Muscle of back (tissue), 11 donors: ENCODE data around the gene STK32B. TPM values are rescaled to one million over a fixed set of nuclear protein-coding genes. Genes with fewer than 3 reads are reported as not detected.
A peak's percentile ranks its signal among the peaks of the same experiment; 100 is the strongest.
"Not testable (repeated sequence)": the region's sequence is repeated elsewhere in the genome, so short reads cannot be mapped to it uniquely, and the experiment has no call there.

ENCODE experiments used
- DNase-seq, 3 donors: peaks; one replicate each; pipeline versions ENCODE4 v3.0.0 to v3.0.0-alpha.2; 2013
- polyA plus RNA-seq, 10 donors: library from polyadenylated mRNA; unstranded; fragments of 120-200 nt; gene quantifications; one replicate each; pipeline ENCODE4 v1.2.1, GENCODE V29; 2013; ENCODE audit not compliant: insufficient read length in 10 of 10

The STK32B gene
- polyA plus RNA-seq, 10 donors, result 5.6 to 13.3 (median 7.3) TPM

DNA sequence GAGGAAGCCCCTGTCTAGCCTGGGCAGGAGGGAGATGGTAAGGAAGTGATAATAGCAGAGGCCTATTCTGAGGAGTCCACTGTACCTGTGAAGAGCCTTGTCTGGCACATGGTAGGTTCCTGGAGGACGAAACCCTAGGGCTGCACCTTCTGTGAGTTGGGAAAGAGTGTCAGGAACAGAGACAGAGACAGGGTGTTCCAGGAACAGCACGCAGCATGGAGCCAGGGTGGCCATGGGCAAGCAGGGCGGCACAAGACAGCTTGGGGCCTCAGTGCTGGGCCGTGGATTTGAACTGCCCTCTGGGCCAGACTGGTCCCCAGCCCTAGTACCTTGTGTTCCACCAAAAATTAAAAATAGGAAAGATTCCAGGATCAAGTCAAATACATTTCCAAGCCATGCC, 384.5 kb downstream of the STK32B start:
- no peak for DNase-seq

DNA sequence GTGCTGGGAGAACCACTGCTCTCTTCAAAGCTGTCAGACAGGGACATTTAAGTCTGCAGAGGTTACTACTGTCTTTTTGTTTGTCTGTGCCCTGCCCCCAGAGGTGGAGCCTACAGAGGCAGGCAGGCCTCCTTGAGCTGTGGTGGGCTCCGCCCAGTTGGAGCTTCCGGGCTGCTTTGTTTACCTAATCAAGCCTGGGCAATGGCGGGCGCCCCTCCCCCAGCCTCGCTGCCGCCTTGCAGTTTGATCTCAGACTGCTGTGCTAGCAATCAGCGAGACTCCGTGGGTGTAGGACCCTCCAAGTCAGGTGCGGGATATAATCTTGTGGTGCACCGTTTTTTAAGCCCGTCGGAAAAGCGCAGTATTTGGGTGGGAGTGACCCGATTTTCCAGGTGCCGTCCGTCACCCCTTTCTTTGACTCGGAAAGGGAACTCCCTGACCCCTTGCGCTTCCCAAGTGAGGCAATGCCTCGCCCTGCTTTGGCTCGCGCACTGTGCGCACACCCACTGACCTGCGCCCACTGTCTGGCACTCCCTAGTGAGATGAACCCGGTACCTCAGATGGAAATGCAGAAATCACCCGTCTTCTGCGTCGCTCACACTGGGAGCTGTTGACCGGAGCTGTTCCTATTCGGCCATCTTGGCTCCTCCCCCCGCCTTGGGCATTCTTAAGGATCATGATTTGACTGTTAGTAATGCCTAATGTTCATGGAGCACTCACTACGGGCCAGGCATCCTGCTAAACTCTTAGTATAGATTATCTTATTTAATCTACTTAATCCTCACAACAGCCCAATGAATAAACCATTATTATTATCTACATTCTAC, 392.9 kb downstream of the STK32B start:
- not testable (repeated sequence) for DNase-seq

DNA sequence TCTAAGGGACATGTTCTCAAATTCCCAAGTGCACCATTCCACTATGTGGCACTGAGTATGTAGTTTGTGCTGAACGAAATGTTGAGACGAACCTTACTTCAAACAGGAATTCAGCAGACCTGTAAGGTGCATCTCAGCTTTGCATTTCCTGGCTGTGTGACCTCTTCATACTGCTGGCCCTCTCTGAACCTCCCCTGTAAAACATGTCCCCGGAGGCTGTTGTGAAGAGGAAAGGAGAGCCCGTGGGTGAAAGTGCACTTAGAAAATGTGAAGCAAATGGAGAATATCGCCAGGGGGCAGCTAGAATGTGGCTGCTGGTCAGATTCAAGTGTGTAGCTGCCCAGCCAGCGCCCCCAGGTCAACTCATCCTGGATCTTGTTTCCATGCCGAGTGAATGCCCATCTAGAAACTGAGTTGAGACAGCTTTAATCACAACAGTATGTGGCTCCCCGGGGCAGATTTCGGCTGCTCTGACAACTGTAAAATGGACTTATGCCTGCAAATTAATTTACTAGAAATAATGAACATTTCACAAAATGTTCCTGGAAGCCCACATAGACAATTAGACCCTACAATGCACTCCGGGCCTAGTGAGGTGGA, 393.7 kb downstream of the STK32B start:
- DNase-seq, result no peak

DNA sequence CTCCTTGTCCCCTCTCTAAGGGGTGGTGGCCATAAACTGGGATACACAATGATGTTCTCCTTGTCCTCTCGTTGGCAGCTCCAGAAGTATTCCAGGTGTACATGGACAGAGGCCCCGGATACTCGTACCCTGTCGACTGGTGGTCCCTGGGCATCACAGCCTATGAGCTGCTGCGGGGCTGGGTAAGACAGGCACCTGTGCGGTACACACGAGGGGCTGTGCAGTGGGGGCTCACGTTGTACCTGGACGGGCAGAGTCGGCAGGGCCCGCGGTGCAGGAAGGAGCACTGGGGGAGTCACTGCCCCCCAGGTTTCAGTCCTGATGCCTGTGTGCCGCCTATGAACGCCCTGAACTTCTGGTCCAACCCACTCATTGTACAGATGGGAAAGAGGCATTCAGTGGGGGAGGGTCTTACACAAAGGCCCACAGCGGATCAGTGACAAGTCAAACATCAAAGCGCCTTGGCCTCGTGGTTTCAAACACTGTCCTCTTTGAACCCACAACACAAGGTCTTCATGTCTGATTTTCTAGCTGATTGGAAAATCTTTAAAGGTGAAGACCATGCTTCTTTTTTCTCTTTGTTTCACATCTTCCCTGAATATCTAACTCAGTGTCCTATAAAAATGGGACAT, 395.4 kb downstream of the STK32B start:
- DNase-seq, result no peak

DNA sequence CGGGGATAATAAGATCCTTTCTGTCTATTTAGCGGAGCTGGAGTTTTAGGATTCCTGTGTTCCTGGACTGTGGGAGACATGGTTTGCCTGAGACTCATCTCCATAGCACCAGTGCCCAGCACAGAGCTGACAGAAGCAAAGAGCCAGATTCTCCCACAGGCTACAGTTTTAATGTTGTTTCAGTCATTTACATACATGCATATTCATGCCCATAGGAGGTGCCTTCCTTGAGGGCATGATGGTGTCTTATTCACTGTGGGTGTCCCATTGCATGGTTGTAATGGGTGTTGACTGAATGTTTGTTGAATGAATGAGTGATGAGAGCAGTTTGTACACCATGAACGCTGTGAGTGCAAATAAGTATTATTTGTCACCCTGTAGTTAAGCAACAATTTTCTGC, 396.5 kb downstream of the STK32B start:
- no peak for DNase-seq

DNA sequence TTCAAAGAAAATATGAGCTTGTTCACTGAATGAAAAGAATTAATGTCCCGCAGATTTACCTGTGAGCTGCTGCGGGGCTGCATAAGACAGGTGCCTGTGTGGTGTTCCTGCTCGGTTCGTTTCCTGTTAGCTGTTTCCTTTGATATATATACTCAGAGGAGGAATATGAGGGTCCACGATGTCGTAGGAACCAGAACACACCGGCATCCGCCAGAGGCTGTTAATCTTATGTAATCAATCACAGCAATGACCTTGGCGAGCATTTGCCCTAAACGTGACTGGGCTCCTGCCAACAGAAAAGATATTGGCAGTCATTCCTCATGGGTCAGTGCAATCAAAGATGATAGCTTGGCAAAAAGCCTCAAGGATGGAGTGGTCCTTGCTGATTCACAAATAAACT, 396.9 kb downstream of the STK32B start:
- DNase-seq, result no peak

DNA sequence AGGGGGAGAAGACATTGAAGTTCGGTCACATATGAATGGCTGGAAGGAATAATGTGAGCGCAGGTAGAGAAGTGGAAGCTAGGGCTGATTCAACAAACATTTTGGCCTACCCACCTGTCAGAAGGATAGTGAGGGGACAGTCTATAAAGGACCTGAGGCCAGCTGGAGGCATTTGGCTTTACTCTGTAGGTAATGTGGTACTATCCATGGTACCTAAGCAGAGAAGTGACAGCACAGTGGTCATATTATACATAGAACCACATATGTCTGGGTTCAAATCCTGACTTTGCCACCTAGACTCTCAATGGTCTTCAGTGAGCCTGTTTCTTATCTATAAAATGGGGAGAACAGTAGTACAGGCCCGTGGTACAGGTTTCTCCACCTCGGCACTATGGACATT, 400.0 kb downstream of the STK32B start:
- no peak for DNase-seq

DNA sequence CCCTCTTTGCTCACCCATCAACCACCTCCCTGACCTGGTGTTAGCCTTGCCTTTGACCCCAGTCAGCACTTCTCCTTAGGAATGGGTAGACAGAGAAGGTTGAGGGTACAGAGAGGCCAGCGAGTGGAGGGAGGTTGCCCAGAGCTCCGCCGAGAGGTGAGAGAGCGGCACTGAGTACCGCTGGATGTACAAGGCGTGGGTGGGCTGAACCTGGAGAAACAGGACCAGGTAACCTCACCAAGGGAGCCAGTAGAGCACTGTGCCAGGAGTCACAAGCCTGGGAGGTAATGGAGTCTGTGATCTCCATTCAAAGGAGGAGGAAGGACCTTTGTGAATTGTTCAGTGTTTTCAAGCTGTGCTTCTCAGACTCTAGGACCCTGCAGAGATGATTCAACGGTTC, 400.9 kb downstream of the STK32B start:
- no peak for DNase-seq

DNA sequence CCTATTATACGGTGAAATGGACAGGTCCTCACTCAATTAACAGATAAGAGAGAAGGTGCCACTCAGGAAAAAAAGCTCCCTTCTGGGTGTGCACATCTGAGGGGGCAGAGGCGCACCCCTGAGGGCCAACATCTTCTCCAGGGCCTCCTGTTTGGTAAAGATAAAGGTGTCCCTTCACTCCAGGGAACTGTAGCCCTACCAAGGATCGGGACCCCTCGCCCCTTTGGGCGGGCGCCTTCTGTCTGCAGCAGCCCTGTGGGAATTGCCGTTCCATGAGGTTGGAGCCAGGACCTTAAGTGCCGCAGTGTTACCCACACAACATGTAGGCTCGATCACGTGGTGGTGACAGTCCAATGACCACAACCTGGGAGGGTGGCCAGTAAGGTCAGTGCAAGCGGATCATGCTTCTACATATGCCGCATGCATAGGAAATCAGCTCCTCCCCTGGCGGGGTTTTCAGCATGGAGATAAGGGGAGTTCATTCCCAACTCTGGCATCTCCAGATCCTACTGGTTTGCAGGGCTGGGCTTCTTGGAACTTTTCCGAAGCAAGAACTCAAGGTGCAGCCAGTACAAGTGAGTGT, 403.8 kb downstream of the STK32B start:
- no peak for DNase-seq

DNA sequence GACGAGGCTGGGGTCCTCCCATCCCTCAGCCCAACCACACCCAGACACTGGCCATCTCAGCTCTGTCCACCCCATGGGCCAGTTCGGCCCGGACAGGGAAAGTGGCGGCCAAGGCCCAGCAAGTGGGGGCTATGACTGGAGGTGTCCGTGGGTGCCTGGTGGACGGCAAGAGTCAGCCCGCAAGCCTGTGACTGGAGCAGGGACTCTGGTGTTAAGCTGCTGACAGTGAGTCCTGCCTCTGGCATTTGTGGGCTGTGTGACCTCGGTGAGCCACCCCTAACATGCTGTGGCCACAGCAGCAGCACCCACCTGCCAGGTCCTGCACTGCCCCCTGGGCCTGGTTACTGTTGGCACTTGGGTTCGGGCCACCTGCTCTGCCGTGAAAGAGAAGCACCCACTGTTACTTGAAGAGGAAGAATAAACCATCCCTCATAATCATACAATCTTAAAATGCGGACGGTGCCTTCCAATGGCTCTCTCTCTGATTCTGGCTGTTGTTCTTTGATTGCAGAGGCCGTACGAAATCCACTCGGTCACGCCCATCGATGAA, 405.1 kb downstream of the STK32B start:
- no peak for DNase-seq

DNA sequence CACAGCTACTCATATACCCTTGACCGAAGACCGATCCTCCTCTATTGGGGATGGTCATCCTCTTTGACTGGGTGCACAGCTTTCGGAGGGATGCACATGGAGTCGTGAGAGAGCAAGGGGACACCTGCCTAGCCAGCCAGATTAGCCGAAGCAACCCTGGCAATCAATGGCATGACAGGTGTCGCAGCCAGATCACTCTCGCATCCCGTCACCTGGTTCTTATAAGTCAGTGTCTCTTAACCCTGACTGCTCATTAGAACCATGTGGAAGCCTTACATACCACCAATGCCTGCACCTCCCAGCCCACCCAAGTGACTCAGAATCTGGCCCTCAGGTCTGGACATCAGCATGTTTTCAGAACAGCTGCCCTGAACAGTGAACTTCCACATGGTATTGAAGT, 407.4 kb downstream of the STK32B start:
- DNase-seq, result no peak

DNA sequence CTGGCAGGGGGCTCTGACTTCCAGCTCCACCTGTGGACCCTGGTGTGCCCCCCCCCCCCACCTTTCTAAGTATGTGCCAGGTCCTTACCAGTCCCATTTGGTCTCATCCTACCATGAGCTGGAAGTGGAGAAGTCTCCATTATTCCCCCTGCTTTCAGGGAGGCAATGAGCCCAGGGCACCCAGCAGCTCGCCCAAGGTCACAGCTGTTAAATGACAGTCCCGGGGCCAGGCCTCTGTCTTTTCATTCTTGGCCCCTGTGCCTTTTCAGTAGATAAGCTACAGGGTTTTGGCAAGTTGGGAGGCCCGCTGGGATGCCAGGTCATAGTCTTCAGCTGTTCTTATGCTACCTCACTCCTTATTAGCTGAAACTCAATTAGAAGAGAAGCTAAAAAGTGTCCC, 408.0 kb downstream of the STK32B start:
- DNase-seq, result no peak

DNA sequence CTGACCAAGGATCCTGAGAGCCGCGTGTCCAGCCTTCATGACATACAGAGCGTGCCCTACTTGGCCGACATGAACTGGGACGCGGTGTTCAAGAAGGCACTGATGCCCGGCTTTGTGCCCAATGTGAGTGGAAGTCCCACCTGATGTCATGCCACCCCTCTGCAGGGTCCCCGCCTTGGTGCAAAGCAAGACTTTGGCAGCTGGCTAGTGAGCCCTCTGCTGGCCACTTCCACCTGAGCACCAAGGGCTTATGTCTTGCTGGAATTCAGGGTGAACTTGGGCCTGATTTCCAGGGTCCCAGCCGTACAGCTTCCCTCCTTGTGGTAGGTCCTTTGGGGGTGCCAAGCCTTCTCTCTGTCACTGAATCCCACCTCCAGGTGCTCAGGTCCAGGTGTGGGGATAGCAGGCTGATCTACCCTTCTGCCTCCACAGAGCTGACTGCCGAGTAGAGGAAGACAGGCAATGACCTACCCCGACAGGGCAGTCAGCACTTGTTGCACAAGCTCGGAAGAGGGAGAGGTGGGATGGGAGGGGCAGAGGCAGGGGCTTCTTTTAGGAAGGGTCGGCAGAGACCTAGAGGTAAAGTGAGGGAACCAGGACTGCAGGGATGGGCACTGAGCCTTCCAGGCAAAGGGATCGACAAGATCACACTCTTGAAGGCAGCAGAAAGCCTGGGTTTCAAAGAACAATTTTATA, 409.0 kb downstream of the STK32B start:
- peak in 1 of 3 donors; percentile 19 for DNase-seq

DNA sequence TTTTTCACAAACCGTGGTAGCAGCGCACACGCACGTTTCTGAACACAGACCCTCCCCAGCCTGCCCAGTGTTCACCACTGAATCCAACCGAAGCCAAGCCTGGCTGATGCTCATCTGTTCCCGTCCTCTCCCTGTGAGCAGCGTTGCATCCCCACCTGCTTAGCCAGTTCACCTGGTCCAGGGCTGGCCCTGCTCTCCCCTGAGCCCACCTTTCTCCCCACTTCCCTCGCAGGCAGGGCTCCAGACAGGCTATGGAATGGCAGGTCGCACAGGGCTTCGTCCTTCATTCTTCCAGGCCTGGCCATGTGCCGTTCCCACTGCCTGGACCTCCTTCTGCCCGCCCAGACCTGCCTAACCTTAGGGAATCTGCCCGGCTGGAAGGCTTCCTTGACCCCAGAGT, 410.2 kb downstream of the STK32B start:
- DNase-seq, result no peak

DNA sequence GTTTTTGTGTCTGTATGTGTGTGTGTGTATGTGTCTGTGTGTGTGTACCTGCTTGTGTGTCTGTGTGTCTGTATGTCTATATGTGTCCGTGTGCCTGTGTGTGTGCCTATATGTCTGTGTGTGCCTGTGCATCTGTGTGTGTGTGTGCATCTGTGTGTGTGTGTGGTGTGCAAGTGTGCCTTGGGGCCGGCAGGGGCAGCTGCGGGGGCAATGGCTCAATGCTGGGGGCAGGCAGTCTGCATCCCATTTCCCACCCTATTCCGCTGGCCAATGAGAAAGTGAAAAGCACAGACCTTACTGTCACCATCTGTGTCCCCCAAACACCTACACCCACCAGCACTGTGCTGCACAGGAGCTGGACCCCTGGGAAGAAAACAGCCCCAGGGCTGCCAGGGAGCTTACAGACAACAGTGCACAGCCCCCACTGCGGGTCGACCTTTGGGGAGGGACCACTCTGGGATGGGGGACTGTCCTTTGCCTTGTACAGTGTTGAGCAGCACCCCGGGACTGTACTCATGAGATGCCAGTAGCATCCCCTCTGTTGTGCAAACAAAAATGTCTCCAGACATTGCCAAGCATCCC, 411.1 kb downstream of the STK32B start:
- no peak for DNase-seq

DNA sequence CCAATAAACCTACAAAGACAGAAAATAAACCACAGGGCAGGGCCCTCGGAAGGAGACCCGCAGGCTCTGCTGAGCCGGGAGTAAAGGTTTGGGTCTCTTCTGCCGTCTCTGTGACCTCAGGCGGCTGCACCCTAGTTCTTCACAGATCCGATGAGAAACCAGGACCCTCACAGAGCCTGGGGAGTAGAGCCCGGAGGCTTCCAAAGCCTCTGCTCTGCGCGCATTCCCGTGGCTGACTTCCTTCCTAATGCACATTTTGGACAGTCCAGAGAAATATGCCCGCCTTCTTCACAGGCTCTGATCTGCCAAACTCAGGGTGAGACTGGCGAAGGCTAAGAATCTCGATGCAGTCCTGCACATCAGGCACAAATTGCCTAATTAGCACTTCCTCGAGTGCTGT, 411.6 kb downstream of the STK32B start:
- no peak for DNase-seq

DNA sequence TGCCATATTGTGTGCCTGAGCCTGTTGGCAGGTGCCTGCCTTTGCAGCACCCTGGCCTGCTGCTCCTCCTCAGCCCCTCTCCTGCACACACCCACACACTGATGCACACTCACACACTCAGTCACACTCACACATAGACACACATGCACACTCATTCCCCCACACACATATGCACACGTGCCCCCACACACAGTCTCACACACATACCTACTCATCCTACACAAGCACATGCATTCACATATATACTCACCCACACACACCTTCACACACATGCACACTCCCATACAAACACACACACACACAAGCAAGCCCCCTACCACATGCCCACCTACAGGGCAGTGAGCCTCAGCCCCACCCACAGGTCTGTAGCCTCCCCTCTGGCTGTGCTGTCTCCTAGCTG, 412.1 kb downstream of the STK32B start:
- DNase-seq, result no peak

DNA sequence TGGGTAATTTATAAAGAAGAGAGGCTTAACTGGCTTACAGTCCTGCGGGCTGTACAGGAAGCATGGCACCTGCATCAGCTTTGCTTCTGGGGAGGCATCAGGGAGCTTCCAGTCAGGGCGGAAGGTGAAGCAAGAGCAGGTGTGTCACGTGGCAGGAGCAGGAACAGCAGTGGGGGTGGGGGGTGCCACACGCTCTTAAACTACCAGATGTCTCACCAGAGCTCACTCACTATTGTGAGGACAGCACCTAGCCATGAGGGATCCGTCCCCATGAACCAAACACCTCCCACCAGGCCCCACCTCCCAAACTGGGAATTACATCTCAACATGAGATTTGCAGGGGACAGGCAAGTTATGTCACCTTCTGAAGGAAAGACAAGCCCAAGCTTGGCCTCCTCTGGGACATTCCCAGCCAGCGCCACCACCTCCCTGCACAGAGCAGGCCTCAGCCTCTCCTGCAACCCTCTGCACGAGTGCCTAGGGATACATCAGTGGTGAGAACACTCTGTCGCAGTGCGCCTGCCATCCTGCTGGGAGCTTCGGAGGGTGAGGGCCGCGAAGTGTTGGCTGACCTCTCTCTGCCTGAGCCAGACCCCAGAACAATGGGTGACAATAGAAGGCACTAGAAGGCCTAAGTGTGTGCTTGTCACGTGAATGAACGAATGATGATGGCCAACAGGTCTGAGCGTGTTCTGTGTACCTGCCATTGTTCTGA, 412.8 kb downstream of the STK32B start:
- DNase-seq, result no peak

DNA sequence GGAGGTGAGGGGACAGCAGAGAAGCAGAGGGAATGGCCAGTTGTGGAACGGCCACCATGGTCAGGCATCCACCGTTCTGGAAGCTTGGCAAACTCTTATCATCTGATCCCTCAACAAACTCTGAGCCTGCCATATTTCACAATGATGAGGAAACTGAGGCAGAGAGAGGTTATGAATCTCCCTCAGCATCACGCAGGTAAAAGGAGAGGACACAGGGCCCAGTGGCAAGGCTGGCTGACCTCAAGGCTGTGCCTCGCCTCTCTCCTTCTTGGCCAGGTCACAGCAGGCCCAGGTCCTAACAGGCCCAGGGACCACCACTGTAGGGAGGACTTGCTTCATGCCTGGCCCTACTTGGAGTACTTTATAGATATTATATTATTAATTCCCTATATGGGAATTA, 414.2 kb downstream of the STK32B start:
- no peak for DNase-seq

DNA sequence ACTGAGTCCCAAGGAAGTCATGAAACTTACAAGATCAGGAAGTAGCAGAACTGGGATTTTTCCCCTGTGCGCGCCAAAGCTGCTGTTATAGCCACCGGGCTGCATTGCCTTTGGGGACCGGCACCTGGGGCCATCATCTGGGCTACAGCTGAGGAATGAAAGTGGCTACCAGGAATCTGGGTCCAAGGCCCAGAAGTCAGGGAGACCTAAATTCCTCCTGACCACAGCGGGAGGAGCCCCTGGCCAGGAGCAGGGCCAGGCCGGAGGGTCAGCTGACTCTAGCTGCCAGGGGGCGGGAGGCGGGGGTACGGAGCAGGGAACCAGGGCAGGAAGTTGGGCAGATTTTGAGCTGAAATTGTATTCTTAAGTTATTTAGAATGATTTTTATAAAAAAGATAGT, 414.7 kb downstream of the STK32B start:
- DNase-seq, result no peak

DNA sequence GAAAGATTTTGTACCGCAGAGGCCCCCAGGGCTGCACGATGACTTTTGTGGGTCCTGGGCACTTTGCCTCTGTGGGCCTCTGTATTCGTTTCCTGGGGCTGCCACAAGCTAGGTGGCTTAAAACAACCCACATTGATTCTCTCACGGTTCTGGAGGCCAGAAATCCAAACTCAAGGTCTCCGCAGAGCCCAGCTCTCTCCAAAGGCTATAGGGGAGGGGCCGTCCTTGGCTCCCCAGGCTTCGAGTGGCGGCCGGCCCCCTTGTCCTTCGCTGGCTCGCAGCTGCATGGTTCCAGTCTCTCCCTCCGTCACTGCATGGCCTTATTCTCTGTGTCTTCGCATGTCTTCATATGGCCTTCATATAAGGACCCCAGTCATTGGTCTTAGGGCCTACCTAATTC, 415.8 kb downstream of the STK32B start:
- DNase-seq, result no peak
